Small intestine (tissue), 16 donors: Measurements from ENCODE around the gene SRSF1. TPM values are rescaled to one million over a fixed set of nuclear protein-coding genes. Genes with fewer than 3 reads are reported as not detected.
A peak's percentile ranks its signal among the peaks of the same experiment; 100 is the strongest.

Experiments
- DNase-seq, 2 donors: peaks; one replicate each; pipeline versions ENCODE4 v3.0.0 to v3.0.0-alpha.2; 2013
- FAIRE-seq: peaks from 2 replicates; lab custom pipeline; 2012; peaks lifted over from hg19 to GRCh38; lab: Jason Lieb, UNC
- H3K27ac ChIP-seq, 3 donors: one replicate each; pipeline ENCODE4 v1.5.1; 2013; ENCODE audit warnings: low read length in 2 of 3, mild to moderate bottlenecking in 2 of 3, control low read depth in 1 of 3, inconsistent platforms in 1 of 3, low read depth in 1 of 3, moderate library complexity in 1 of 3
- H3K27me3 ChIP-seq, 3 donors: one replicate each; pipeline ENCODE4 v1.6.1; 2013; ENCODE audit warnings: low read length in 3 of 3, inconsistent platforms in 1 of 3; ENCODE audit not compliant: control insufficient read depth in 3 of 3, insufficient read depth in 3 of 3
- H3K36me3 ChIP-seq, 3 donors: one replicate each; pipeline ENCODE4 v1.6.1; 2013; ENCODE audit warnings: low read length in 3 of 3, inconsistent platforms in 1 of 3, low read depth in 1 of 3, mild to moderate bottlenecking in 1 of 3, moderate library complexity in 1 of 3; ENCODE audit not compliant: control insufficient read depth in 3 of 3, insufficient read depth in 2 of 3
- H3K4me1 ChIP-seq, 3 donors: one replicate each; pipeline ENCODE4 v1.6.1; 2013; ENCODE audit warnings: low read length in 2 of 3, inconsistent platforms in 1 of 3, low read depth in 1 of 3, mild to moderate bottlenecking in 1 of 3, moderate library complexity in 1 of 3; ENCODE audit not compliant: control insufficient read depth in 3 of 3, insufficient read depth in 2 of 3
- H3K4me3 ChIP-seq, 3 donors: one replicate each; pipeline ENCODE4 v1.5.1; 2013; ENCODE audit warnings: low read length in 3 of 3, control low read depth in 1 of 3, inconsistent platforms in 1 of 3, low read depth in 1 of 3, mild to moderate bottlenecking in 1 of 3, moderate library complexity in 1 of 3
- H3K9me3 ChIP-seq, 2 donors: one replicate each; pipeline ENCODE4 v1.6.1; 2013; ENCODE audit warnings: low read depth in 1 of 2, low read length in 1 of 2; ENCODE audit not compliant: control insufficient read depth in 2 of 2, insufficient read depth in 1 of 2
- WGBS, 3 donors: extraction: QIAGEN DNeasy Blood & Tissue Kit; methylation state at CpG; one replicate each; pipeline ENCODE4 v1.1.7; 2013; 5-methylcytosine and 5-hydroxymethylcytosine counted together
- long read RNA-seq, 10 donors: transcript quantifications; one replicate each; lab custom pipeline, GENCODE V29; 2026
- polyA plus RNA-seq, 4 donors: library from polyadenylated mRNA; stranded (reverse) in 3 of 4; unstranded in 1 of 4; fragments of 200-250 nt in 3 of 4; fragments of 120-200 nt in 1 of 4; gene quantifications; one replicate each; pipeline versions ENCODE4 v1.2.1 to v1.2.3, GENCODE V29; 2013
- donor health status: healthy with polysubstance abuse.
- donor health status: control.
- donor health status: control.
- donor health status: Bipolar disorder and iron deficiency.
- donor health status: healthy.

Gene SRSF1, protein sequence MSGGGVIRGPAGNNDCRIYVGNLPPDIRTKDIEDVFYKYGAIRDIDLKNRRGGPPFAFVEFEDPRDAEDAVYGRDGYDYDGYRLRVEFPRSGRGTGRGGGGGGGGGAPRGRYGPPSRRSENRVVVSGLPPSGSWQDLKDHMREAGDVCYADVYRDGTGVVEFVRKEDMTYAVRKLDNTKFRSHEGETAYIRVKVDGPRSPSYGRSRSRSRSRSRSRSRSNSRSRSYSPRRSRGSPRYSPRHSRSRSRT
- polyA plus RNA-seq: 100 to 1,000 TPM in 2 of 4 donors, 10 to 100 TPM in 2; 62.7 to 193 (median 106) TPM
- long read RNA-seq, donor 1: 0 reads
- long read RNA-seq, donor 2, transcript SRSF1-201 (4 exons, 1,513 nt): major isoform, 25 of 35 reads
- long read RNA-seq, donor 2, partial matches to known transcripts: 0 of 35 reads
- long read RNA-seq, donor 2, other reads (novel, unspliced or antisense): 0 of 35 reads
- long read RNA-seq, donor 3, transcript SRSF1-204 (4 exons, 1,720 nt): minor isoform, 5 of 58 reads
- long read RNA-seq, donor 3, transcript SRSF1-202 (2 exons, 689 nt): minor isoform, 5 of 58 reads
- long read RNA-seq, donor 3, transcript SRSF1-205 (3 exons, 3,117 nt): minor isoform, 10 of 58 reads
- long read RNA-seq, donor 3, transcript SRSF1-201 (4 exons, 1,513 nt): major isoform, 33 of 58 reads
- long read RNA-seq, donor 3, partial matches to known transcripts: 5 of 58 reads
- long read RNA-seq, donor 3, other reads (novel, unspliced or antisense): 0 of 58 reads
- long read RNA-seq, donor 4: 0 reads
- long read RNA-seq, donor 5, transcript SRSF1-201 (4 exons, 1,513 nt): major isoform, 12 of 15 reads
- long read RNA-seq, donor 5, partial matches to known transcripts: 0 of 15 reads
- long read RNA-seq, donor 5, other reads (novel, unspliced or antisense): 0 of 15 reads
- long read RNA-seq, donor 6, transcript SRSF1-201 (4 exons, 1,513 nt): major isoform, 29 of 37 reads
- long read RNA-seq, donor 6, transcript SRSF1-204 (4 exons, 1,720 nt): minor isoform, 5 of 37 reads
- long read RNA-seq, donor 6, partial matches to known transcripts: 0 of 37 reads
- long read RNA-seq, donor 6, other reads (novel, unspliced or antisense): 0 of 37 reads
- long read RNA-seq, donor 7, transcript SRSF1-201 (4 exons, 1,513 nt): major isoform, 58 of 80 reads
- long read RNA-seq, donor 7, transcript SRSF1-204 (4 exons, 1,720 nt): minor isoform, 10 of 80 reads
- long read RNA-seq, donor 7, transcript SRSF1-205 (3 exons, 3,117 nt): minor isoform, 10 of 80 reads
- long read RNA-seq, donor 7, partial matches to known transcripts: 0 of 80 reads
- long read RNA-seq, donor 7, other reads (novel, unspliced or antisense): 0 of 80 reads
- long read RNA-seq, donor 8, transcript SRSF1-201 (4 exons, 1,513 nt): major isoform, 5 of 9 reads
- long read RNA-seq, donor 8, partial matches to known transcripts: 0 of 9 reads
- long read RNA-seq, donor 8, other reads (novel, unspliced or antisense): 0 of 9 reads
- long read RNA-seq, donor 9, partial matches to known transcripts: 0 of 5 reads
- long read RNA-seq, donor 9, other reads (novel, unspliced or antisense): 0 of 5 reads
- long read RNA-seq, donor 10, transcript SRSF1-202 (2 exons, 689 nt): minor isoform, 8 of 74 reads
- long read RNA-seq, donor 10, transcript SRSF1-201 (4 exons, 1,513 nt): major isoform, 46 of 74 reads
- long read RNA-seq, donor 10, transcript SRSF1-204 (4 exons, 1,720 nt): minor isoform, 6 of 74 reads
- long read RNA-seq, donor 10, transcript SRSF1-205 (3 exons, 3,117 nt): minor isoform, 6 of 74 reads
- long read RNA-seq, donor 10, partial matches to known transcripts: 0 of 74 reads
- long read RNA-seq, donor 10, other reads (novel, unspliced or antisense): 8 of 74 reads

DNA sequence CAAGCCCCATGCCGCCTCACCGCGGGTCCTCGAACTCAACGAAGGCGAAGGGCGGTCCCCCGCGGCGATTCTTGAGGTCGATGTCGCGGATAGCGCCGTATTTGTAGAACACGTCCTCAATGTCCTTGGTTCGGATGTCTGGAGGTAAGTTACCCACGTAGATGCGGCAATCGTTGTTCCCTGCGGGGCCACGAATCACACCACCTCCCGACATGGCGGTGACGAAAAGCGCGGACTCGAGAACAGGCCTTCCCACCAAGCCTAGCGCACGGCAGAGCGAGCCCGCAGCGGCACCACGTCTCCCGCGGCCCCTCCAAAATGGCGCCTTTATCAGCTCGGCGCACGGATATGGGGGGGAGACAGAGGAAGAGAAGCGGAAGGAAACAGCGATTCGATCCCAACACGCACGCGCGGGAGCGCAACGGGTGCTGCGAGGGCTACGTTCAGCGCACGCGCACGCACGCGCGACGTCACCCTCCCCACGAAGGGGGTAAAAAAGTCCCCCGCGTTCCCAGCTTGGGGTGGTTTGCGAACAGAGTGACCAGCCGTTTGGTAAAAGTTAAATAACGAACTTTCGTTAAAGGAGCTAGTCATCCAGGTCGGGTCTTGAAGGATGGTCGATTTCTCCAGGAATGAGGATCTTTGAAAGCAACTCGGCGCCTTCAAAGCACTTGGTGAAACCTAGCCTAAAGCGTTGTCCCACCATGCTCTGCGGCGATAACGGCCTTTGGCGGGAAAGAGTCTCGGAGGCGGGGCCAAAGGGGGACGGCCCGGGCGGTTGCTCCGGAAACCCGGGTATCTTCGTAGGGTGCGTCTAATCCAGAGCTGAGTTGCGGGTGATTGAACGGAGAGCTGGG lies at the start of gene SRSF1:
Gene SRSF1, minus strand, starts transcription at position 323 of the 857 bp plus-strand sequence. Its CDS starts 109 bp downstream, at position 214.
- no peak for FAIRE-seq
- peak; percentile 99 for DNase-seq
- peaks cover 0 to 11% (median 8%) of the 10 kb centered on the region in 3 donors for H3K4me1 ChIP-seq
- 0 to 1% (median 0%) methylated on average over 86 of the region's 86 CpGs for WGBS, 3 donors
- H3K27me3 ChIP-seq: no peaks in the 10 kb centered on the region
- H3K9me3 ChIP-seq: no peaks in the 10 kb centered on the region
- H3K36me3 ChIP-seq: peaks cover 8 to 13% (median 11%) of the 10 kb centered on the region in 3 donors
- H3K27ac ChIP-seq: peak within 1 kb of the TSS; percentile 93 to 100 (median 99)
- H3K4me3 ChIP-seq: peak within 1 kb of the TSS; percentile 69 to 99 (median 97)

DNA sequence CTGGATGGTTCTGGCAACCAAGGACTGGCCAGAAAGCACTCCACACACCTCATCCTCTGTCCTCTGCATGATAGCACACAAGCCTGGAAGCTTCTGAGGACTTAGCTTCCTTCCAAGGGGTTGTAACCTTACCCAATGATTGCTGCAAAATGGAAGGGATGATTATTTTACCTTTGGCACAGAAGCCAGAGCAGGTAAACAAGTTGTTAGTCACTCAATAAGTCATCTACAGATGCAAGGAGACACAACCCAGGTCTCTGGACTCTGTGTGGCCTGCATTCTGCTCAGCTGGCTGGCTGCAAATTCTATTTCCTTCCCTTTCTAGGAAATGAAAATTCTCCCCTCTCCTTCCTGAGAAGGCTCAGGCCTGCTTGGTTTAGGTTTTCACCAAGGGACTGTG lies 49.4 kb upstream of the SRSF1 start:
- Histone ChIP-seq H3K36me3 (no peaks in the 10 kb centered on the region), H3K4me3 (no peak overlapping the region), H3K27ac (no peak overlapping the region), H3K9me3 (no peaks in the 10 kb centered on the region), H3K4me1 (no peaks in the 10 kb centered on the region), H3K27me3 (peaks cover 0 to 8% (median 0%) of the 10 kb centered on the region in 3 donors)
- no peak for DNase-seq
- FAIRE-seq: no peak

DNA sequence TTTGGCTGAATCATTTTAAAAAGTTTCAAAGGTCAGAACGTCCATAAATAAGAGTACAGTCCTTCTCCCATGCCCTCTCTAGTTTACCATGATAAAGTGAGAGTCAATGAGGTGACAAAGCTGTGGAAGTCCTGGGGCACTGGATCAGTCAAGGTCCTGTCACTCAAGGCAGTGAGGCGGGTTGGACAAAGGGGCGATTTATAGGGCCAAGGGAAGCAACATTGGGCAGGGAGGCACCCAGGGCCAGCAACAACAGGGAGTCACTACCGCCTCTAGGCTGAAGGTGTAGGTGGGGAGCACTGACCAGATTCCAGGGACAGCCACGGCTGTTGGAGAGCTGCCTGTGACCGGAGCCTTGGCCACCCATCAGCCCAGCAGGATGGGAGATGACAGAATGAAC lies 47.6 kb upstream of the SRSF1 start:
- no peak for FAIRE-seq
- 74 to 82% (median 76%) methylated on average over 6 of the region's 6 CpGs for WGBS, 3 donors
- no peak for DNase-seq

DNA sequence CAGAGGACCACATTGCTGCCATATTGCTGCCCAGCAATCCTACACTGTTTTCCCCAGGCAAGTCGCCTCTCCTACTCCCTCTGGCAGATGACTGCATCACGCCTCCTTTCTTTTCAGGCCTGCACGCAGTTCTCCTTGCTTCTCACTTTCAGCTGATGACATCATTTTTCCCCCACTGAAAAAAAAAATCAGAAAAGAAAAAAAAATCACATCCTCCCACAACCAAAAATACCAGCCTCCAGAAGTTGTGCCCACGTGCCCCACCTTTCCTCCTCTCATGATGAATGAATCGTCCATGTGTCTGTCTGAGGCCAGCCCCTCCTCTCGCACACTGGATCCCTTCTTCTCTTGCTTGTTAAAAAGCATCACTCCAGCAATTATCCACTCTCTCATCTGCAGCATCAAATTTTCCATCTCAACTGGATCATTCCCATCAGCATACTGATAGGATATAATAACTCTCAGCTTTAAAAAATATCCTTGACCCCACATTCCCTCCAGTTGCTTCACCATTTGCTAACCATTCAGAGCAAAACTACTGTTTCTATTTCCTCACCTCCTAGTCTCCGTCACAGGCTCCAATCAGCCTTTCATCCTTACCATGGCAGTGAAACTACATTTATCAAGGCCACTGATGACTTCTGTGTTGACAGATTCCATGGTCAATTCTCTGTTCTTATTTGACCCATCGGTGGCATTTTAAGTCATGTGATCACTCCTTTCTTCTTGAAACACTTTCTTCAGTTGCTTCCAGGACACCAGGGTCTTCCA lies 46.1 kb upstream of the SRSF1 start:
- no peak for DNase-seq
- FAIRE-seq: no peak
- H3K36me3 ChIP-seq: no peaks in the 10 kb centered on the region
- no peaks in the 10 kb centered on the region for H3K9me3 ChIP-seq
- no peak overlapping the region for H3K27ac ChIP-seq
- 69 to 75% (median 73%) methylated on average over 8 of the region's 8 CpGs for WGBS, 3 donors
- peaks cover 0 to 5% (median 0%) of the 10 kb centered on the region in 3 donors for H3K27me3 ChIP-seq
- no peaks in the 10 kb centered on the region for H3K4me1 ChIP-seq
- H3K4me3 ChIP-seq: no peak overlapping the region

More for the DNA sequence above, 47.6 kb upstream of the SRSF1 start:
- Histone ChIP-seq H3K9me3 (no peaks in the 10 kb centered on the region), H3K27me3 (peaks cover 0 to 7% (median 0%) of the 10 kb centered on the region in 3 donors), H3K36me3 (no peaks in the 10 kb centered on the region), H3K27ac (no peak overlapping the region), H3K4me1 (no peaks in the 10 kb centered on the region), H3K4me3 (no peak overlapping the region)

DNA sequence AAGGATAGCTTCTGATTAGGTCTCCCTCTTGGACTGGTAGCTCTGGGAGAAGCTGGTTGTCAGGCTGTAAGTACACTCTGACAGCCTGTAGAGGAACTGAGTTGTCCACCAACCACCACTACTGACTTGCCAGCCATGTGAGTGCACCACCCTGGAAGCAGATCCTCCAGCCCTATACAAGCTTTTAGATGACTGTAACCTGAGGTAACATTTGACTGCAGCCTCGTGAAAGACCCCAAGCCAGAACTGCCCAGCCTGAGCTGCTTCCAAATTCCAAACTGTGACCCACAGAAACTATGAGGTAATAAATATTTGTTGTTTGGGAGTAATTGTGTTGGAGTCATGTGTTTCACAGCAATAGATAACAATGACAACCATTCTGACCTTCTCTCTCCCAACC lies 45.4 kb upstream of the SRSF1 start:
- Histone ChIP-seq H3K4me3 (no peak overlapping the region), H3K4me1 (no peaks in the 10 kb centered on the region), H3K9me3 (no peaks in the 10 kb centered on the region), H3K27me3 (peaks cover 0 to 11% (median 0%) of the 10 kb centered on the region in 3 donors), H3K27ac (no peak overlapping the region), H3K36me3 (no peaks in the 10 kb centered on the region)
- DNase-seq (no peak), FAIRE-seq (no peak)
- WGBS, 3 donors: 33 to 40% (median 35%) methylated on average over 1 of the region's 1 CpG

DNA sequence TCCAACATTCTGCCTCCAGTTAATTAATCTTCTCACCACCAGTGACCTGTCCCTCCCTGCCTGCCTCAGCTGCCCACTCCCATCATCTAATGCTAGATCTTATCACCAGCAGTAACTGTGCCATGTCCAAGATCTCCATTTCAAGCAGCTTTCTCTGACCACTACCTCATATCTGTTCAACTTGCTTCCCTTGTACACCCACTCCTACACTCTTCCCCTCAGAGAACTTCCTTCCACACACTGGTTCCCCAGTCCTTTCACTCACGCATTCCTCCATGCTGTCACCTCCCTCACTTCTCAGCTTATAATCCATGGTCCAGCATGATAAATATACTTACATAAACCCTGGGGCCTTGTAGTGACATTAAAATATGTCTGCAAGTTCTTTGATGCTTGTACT lies 44.4 kb upstream of the SRSF1 start:
- WGBS, 3 donors: 87 to 93% (median 88%) methylated on average over 1 of the region's 1 CpG
- H3K27me3 ChIP-seq: peaks cover 0 to 14% (median 0%) of the 10 kb centered on the region in 3 donors

More for the DNA sequence above, 44.4 kb upstream of the SRSF1 start:
- Histone ChIP-seq H3K4me3 (no peak overlapping the region), H3K4me1 (no peaks in the 10 kb centered on the region), H3K27ac (no peak overlapping the region), H3K36me3 (no peaks in the 10 kb centered on the region), H3K9me3 (no peaks in the 10 kb centered on the region)
- no peak for DNase-seq
- FAIRE-seq: no peak
